ENCODE data around the gene ADAT1.

GRCh38 chr16:75626806-75627205, 3.7 kb upstream of the ADAT1 start:
- TF ChIP-seq, protein P1, sequence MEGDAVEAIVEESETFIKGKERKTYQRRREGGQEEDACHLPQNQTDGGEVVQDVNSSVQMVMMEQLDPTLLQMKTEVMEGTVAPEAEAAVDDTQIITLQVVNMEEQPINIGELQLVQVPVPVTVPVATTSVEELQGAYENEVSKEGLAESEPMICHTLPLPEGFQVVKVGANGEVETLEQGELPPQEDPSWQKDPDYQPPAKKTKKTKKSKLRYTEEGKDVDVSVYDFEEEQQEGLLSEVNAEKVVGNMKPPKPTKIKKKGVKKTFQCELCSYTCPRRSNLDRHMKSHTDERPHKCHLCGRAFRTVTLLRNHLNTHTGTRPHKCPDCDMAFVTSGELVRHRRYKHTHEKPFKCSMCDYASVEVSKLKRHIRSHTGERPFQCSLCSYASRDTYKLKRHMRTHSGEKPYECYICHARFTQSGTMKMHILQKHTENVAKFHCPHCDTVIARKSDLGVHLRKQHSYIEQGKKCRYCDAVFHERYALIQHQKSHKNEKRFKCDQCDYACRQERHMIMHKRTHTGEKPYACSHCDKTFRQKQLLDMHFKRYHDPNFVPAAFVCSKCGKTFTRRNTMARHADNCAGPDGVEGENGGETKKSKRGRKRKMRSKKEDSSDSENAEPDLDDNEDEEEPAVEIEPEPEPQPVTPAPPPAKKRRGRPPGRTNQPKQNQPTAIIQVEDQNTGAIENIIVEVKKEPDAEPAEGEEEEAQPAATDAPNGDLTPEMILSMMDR (IDR thresholded peaks at IDR 0.05), result no peak
- TF ChIP-seq POLR2AphosphoS5 (IDR thresholded peaks at IDR 0.05), result no peak
- TF ChIP-seq POLR2A (IDR thresholded peaks at IDR 0.05), result no peak

Data from breast epithelium (tissue), 3 donors.